Chondrocyte (in vitro differentiated cells): ENCODE measurements around the gene CFAP299. TPM values are rescaled to one million over a fixed set of nuclear protein-coding genes. Genes with fewer than 3 reads are reported as not detected.

ENCODE experiments used
- DNase-seq: peaks from one replicate; pipeline ENCODE4 v3.0.0; 2021; ENCODE audit warnings: mixed read lengths, low spot score
- H3K27ac Mint-ChIP-seq: one replicate; pipeline ENCODE4 v1.8.0; 2021; ENCODE audit warnings: mild to moderate bottlenecking, moderate library complexity, mixed read lengths; ENCODE audit not compliant: unreplicated experiment
- H3K27me3 Mint-ChIP-seq: 2 replicates; pipeline ENCODE4 v1.8.0; 2021; ENCODE audit warnings: low read depth, mixed read lengths
- H3K36me3 Mint-ChIP-seq: 2 replicates; pipeline ENCODE4 v1.8.0; 2021; ENCODE audit warnings: low read depth, mixed read lengths
- H3K4me1 Mint-ChIP-seq: 2 replicates; pipeline ENCODE4 v1.8.0; 2021; ENCODE audit warnings: low read depth, mild to moderate bottlenecking, mixed read lengths
- H3K4me3 Mint-ChIP-seq: one replicate; pipeline ENCODE4 v1.8.0; 2021; ENCODE audit warnings: mild to moderate bottlenecking, moderate library complexity, mixed read lengths; ENCODE audit not compliant: unreplicated experiment
- H3K9me3 Mint-ChIP-seq: 2 replicates; pipeline ENCODE4 v1.8.0; 2021; ENCODE audit warnings: low read depth, mixed read lengths
- CTCF ChIP-seq: fragments of 200-600 bp; sonication (generic); IDR thresholded peaks from 2 replicates; pipeline ENCODE4 v1.5.0; 2021; ENCODE audit warnings: antibody characterized with exemption, mild to moderate bottlenecking, moderate library complexity
- total RNA-seq: library from RNA; stranded (reverse); gene quantifications from 3 replicates; pipeline ENCODE4 v1.2.1, GENCODE V29; 2021

Gene CFAP299
- total RNA-seq, 1 donor from 2014 or later = 0.52 TPM

GRCh38 chr4:80918004-80918403 lies 582.5 kb downstream of the CFAP299 start:
- H3K4me3 Mint-ChIP-seq = no peak overlapping the region
- TF ChIP-seq CTCF = no peak
- no peaks in the 10 kb centered on the region for H3K36me3 Mint-ChIP-seq
- H3K27ac Mint-ChIP-seq = no peak overlapping the region
- H3K9me3 Mint-ChIP-seq = no peaks in the 10 kb centered on the region
- no peaks in the 10 kb centered on the region for H3K4me1 Mint-ChIP-seq
- no peak for DNase-seq
- peaks cover 6% of the 10 kb centered on the region for H3K27me3 Mint-ChIP-seq

- Mint-ChIP-seq H3K36me3 (no peaks in the 10 kb centered on the region), H3K27me3 (peaks cover 6% of the 10 kb centered on the region), H3K4me1 (no peaks in the 10 kb centered on the region), H3K9me3 (no peaks in the 10 kb centered on the region), H3K27ac (no peak overlapping the region), H3K4me3 (no peak overlapping the region)
- DNase-seq = no peak
- TF ChIP-seq CTCF = no peak
Observed at GRCh38 chr4:80921441-80921840, 585.9 kb downstream of the CFAP299 start.

- Mint-ChIP-seq H3K4me1 (no peaks in the 10 kb centered on the region), H3K27ac (no peak overlapping the region), H3K27me3 (peaks cover 2% of the 10 kb centered on the region), H3K4me3 (no peak overlapping the region), H3K9me3 (no peaks in the 10 kb centered on the region), H3K36me3 (no peaks in the 10 kb centered on the region)
- TF ChIP-seq CTCF = no peak
- no peak for DNase-seq
Observed at GRCh38 chr4:80922941-80923340, 587.4 kb downstream of the CFAP299 start.

- H3K4me1 Mint-ChIP-seq = no peaks in the 10 kb centered on the region
- no peak overlapping the region for H3K4me3 Mint-ChIP-seq
- no peak for DNase-seq
- H3K27ac Mint-ChIP-seq = no peak overlapping the region
- TF ChIP-seq CTCF = no peak
- H3K9me3 Mint-ChIP-seq = no peaks in the 10 kb centered on the region
- no peaks in the 10 kb centered on the region for H3K27me3 Mint-ChIP-seq
- H3K36me3 Mint-ChIP-seq = no peaks in the 10 kb centered on the region
Observed at GRCh38 chr4:80925293-80925692, 589.8 kb downstream of the CFAP299 start.

- Mint-ChIP-seq H3K27me3 (no peaks in the 10 kb centered on the region), H3K27ac (no peak overlapping the region)
Observed at GRCh38 chr4:80926446-80926845, 590.9 kb downstream of the CFAP299 start.

More at GRCh38 chr4:80926446-80926845, 590.9 kb downstream of the CFAP299 start:
- TF ChIP-seq CTCF = no peak
- DNase-seq = no peak
- H3K9me3 Mint-ChIP-seq = no peaks in the 10 kb centered on the region
- H3K4me3 Mint-ChIP-seq = no peak overlapping the region
- no peaks in the 10 kb centered on the region for H3K36me3 Mint-ChIP-seq
- no peaks in the 10 kb centered on the region for H3K4me1 Mint-ChIP-seq
